ENCODE data around the gene EXD2.
"Not testable (repeated sequence)": the region's sequence is repeated elsewhere in the genome, so short reads cannot be mapped to it uniquely, and the experiment has no call there.

EXD2 gene

GRCh38 chr14:69191340-69192111 is at the start of gene EXD2:
TSS of gene EXD2 (plus strand) at chr14:69191498. CDS start at chr14:69209471, 17,973 bp downstream.
- peak; percentile 30 to 91 (median 77) for DNase-seq

- DNase-seq: no peak
These were observed 49.7 kb upstream of the EXD2 start for GRCh38 chr14:69141550-69141949.

GRCh38 chr14:69142101-69142500 is 49.2 kb upstream of the EXD2 start:
- no peak for DNase-seq

- DNase-seq: no peak
These were observed 41.6 kb upstream of the EXD2 start for GRCh38 chr14:69149461-69150244.

- peak in 54 of 56 donors; percentile 10 to 90 (median 68) for DNase-seq
These were observed 39.7 kb upstream of the EXD2 start for GRCh38 chr14:69151458-69152180.

- peak in 10 of 56 donors; percentile 14 to 62 (median 40) for DNase-seq
These were observed 39.0 kb upstream of the EXD2 start for GRCh38 chr14:69152181-69152901.

- DNase-seq: peak in 10 of 56 donors; percentile 28 to 88 (median 73)
These were observed 38.5 kb upstream of the EXD2 start, which contains the start of gene DCAF5 for GRCh38 chr14:69152902-69153151. TSS of gene DCAF5 (minus strand) at chr14:69153119. CDS start at chr14:69152978, 141 bp downstream.

- peak in 46 of 56 donors; percentile 36 to 88 (median 77) for DNase-seq
These were observed 38.0 kb upstream of the EXD2 start for GRCh38 chr14:69153152-69153872.

GRCh38 chr14:69153873-69154270 is 37.4 kb upstream of the EXD2 start:
- peak in 5 of 56 donors; percentile 2 to 27 (median 13) for DNase-seq

- DNase-seq: peak in 1 of 56 donors; percentile 5
These were observed 36.5 kb upstream of the EXD2 start for GRCh38 chr14:69154779-69155178.

GRCh38 chr14:69156224-69156623 is 35.1 kb upstream of the EXD2 start:
- no peak for DNase-seq

GRCh38 chr14:69161590-69161989 is 29.7 kb upstream of the EXD2 start:
- DNase-seq: no peak

GRCh38 chr14:69165787-69166186 is 25.5 kb upstream of the EXD2 start:
- not testable (repeated sequence) for DNase-seq

- peak in 1 of 56 donors; percentile 3 for DNase-seq
These were observed 20.5 kb upstream of the EXD2 start for GRCh38 chr14:69170839-69171238.

GRCh38 chr14:69171569-69171968 is 19.7 kb upstream of the EXD2 start:
- peak in 1 of 56 donors; percentile 0 for DNase-seq

- no peak for DNase-seq
These were observed 16.2 kb upstream of the EXD2 start for GRCh38 chr14:69175130-69175529.

- DNase-seq: no peak
These were observed 9.8 kb upstream of the EXD2 start for GRCh38 chr14:69181491-69181890.

- not testable (repeated sequence) for DNase-seq
These were observed 8.7 kb upstream of the EXD2 start for GRCh38 chr14:69182580-69182979.

- no peak for DNase-seq
These were observed 7.6 kb upstream of the EXD2 start for GRCh38 chr14:69183735-69184134.

GRCh38 chr14:69190191-69190590 is 1.1 kb upstream of the EXD2 start:
- no peak for DNase-seq

All from amygdala (tissue), 56 donors.